Measurements from ENCODE around the gene SLC9B1. TPM values are rescaled to one million over a fixed set of nuclear protein-coding genes. Genes with fewer than 3 reads are reported as not detected.

SLC9B1 gene
- total and polyA plus RNA-seq, 2 of the 8 experiments (the other 6 are each of a cell fraction or from before 2014, with no cell fraction given): 0.08 to 0.19 TPM

DNA sequence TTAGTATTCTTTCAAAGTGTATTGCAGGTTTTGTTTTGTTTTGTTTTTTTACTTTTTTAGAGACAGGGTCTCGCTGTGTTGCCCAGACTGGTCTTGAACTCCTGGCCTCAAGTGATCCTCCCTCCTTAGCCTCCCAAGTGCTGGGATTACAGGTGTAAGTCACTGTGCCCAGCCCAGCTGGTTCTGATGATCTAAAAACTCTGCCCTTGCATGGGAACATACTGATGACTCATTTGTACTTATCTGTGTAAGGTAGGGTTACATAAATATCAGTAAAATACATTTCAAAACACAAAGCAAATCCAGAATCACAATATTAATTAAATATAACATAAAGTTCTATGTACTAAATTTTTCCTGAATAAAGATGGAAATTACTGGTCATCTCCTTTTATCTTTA is 7.4 kb upstream of the SLC9B1 start:
- Histone ChIP-seq H4K8ac (ENCODE audit: extremely low read depth, insufficient read depth, low read length) (no peak overlapping the region), H2BK12ac (ENCODE audit: low read depth, low read length) (no peak overlapping the region), H3K79me1 (ENCODE audit: low read depth, low read length) (no peaks in the 10 kb centered on the region), H2BK120ac (replicated peaks; ENCODE audit: low read depth, low read length) (no peak overlapping the region), H3K4me2 (ENCODE audit: insufficient read depth in 1 of 2, low read depth in 2 of 2, low read length in 2 of 2) (no peak overlapping the region), H2BK20ac (ENCODE audit: low read length) (no peak overlapping the region), H2AFZ (ENCODE audit: low read length) (no peak overlapping the region), H3K79me2 (ENCODE audit: control insufficient read depth in 1 of 2, insufficient read depth in 2 of 2, low read length in 2 of 2) (no peaks in the 10 kb centered on the region), H2BK15ac (ENCODE audit: low read length) (no peak overlapping the region), H4K5ac (ENCODE audit: insufficient read length, low read depth, low read length) (no peak overlapping the region), H3K4me3 (ENCODE audit: extremely low read depth in 1 of 4, insufficient read depth in 2 of 4, low read depth in 3 of 4, low read length in 4 of 4) (no peak overlapping the region), H3K14ac (ENCODE audit: insufficient read length) (no peak overlapping the region), H3K9me3 (ENCODE audit: insufficient read depth in 2 of 2, low read depth in 1 of 2, low read length in 1 of 2) (no peaks in the 10 kb centered on the region), H4K20me1 (replicated peaks in 1 of 2; ENCODE audit: control insufficient read depth in 1 of 2, insufficient read depth in 2 of 2, low read length in 2 of 2) (no peaks in the 10 kb centered on the region), H3K23ac (ENCODE audit: insufficient read length) (no peak overlapping the region), H3K27ac (ENCODE audit: low read depth, low read length) (no peak overlapping the region), H3K4ac (replicated peaks; ENCODE audit: insufficient read length, low read depth, low read length) (no peak overlapping the region), H3K36me3 (ENCODE audit: control insufficient read depth in 2 of 4, insufficient read depth in 4 of 4, low read length in 3 of 4) (no peaks in the 10 kb centered on the region), H3K4me1 (replicated peaks in 1 of 4; ENCODE audit: control insufficient read depth in 3 of 4, insufficient read depth in 4 of 4, low read length in 3 of 4) (no peaks in the 10 kb centered on the region), H2BK5ac (ENCODE audit: low read depth, low read length) (no peak overlapping the region), H3K27me3 (replicated peaks in 1 of 4; ENCODE audit: control insufficient read depth in 3 of 4, extremely low read depth in 1 of 4, insufficient read depth in 3 of 4, low read length in 3 of 4) (no peaks in the 10 kb centered on the region), H3K18ac (ENCODE audit: extremely low read depth, low read length) (no peak overlapping the region), H3K23me2 (ENCODE audit: low read depth, low read length) (no peaks in the 10 kb centered on the region), H3K9ac (replicated peaks in 1 of 4; ENCODE audit: extremely low read depth in 1 of 4, low read depth in 3 of 4, low read length in 3 of 4) (no peak overlapping the region), H2AK5ac (ENCODE audit: low read depth, low read length) (no peak overlapping the region), H3K56ac (replicated peaks; ENCODE audit: insufficient read length, low read depth, low read length) (no peak overlapping the region), H4K91ac (replicated peaks; ENCODE audit: insufficient read length, low read length) (no peak overlapping the region)
- FAIRE-seq (no peak), DNase-seq (ENCODE audit: low read depth in 1 of 2, low spot score in 2 of 2) (no peak)
- ChIA-PET CTCF (ENCODE audit: partially characterized antibody) (no interaction called here), POLR2A (ENCODE audit: partially characterized antibody) (no interaction called here)
- 80% methylated on average over 1 of the region's 1 CpG; no CpG with 5 or more reads in 1 of the 2 experiments for WGBS, 2 experiments (ENCODE audit: extremely low coverage in 1 of 2, insufficient coverage in 1 of 2, insufficient read length in 1 of 2, insufficient replicate concordance in 2 of 2, low coverage in 1 of 2, low lambda C conversion rate in 2 of 2, missing lambda C conversion rate in 1 of 2)
- TF ChIP-seq RBBP5 (IDR thresholded peaks at IDR 0.05; ENCODE audit: borderline replicate concordance, low read depth, low read length) (no peak), TAF1 (IDR thresholded peaks at IDR 0.05; ENCODE audit: low read depth, low read length) (no peak), BRCA1 (IDR thresholded peaks at IDR 0.05; ENCODE audit: low read depth, low read length) (no peak), KDM1A (IDR thresholded peaks at IDR 0.05; ENCODE audit: borderline replicate concordance, low read length) (no peak), CBX5 (IDR thresholded peaks at IDR 0.05; ENCODE audit: low read depth, low read length) (no peak), JUN (IDR thresholded peaks at IDR 0.05; ENCODE audit: low read depth, low read length) (no peak), TBP (IDR thresholded peaks at IDR 0.05; ENCODE audit: low read depth, low read length) (no peak), TAF7 (optimal IDR thresholded peaks at IDR 0.05; ENCODE audit: borderline replicate concordance, low read depth, low read length) (no peak), POLR2AphosphoS5 (IDR thresholded peaks at IDR 0.05; ENCODE audit: low read depth, low read length) (no peak), EZH2 (IDR thresholded peaks at IDR 0.05; ENCODE audit: low read depth, low read length, severe bottlenecking) (no peak), RAD21 (IDR thresholded peaks at IDR 0.05 in 1 of 2, conservative IDR thresholded peaks at IDR 0.05 in 1 of 2; ENCODE audit: low read depth in 2 of 2, low read length in 2 of 2) (no peak)
- TF ChIP-seq, protein P1, sequence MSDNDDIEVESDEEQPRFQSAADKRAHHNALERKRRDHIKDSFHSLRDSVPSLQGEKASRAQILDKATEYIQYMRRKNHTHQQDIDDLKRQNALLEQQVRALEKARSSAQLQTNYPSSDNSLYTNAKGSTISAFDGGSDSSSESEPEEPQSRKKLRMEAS (IDR thresholded peaks at IDR 0.05): no peak
- TF ChIP-seq, protein P2, sequence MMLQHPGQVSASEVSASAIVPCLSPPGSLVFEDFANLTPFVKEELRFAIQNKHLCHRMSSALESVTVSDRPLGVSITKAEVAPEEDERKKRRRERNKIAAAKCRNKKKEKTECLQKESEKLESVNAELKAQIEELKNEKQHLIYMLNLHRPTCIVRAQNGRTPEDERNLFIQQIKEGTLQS (IDR thresholded peaks at IDR 0.05; ENCODE audit: insufficient read depth, low read depth, low read length): no peak

All from H1 (cell line).